D341Med (cell line): ENCODE data around the gene GLT6D1.
A peak's percentile ranks its signal among the peaks of the same experiment; 100 is the strongest.

Experiments
- DNase-seq: peaks from one replicate; pipeline ENCODE4 v3.0.0; 2012; ENCODE audit warnings: low spot score

GLT6D1 gene

DNA sequence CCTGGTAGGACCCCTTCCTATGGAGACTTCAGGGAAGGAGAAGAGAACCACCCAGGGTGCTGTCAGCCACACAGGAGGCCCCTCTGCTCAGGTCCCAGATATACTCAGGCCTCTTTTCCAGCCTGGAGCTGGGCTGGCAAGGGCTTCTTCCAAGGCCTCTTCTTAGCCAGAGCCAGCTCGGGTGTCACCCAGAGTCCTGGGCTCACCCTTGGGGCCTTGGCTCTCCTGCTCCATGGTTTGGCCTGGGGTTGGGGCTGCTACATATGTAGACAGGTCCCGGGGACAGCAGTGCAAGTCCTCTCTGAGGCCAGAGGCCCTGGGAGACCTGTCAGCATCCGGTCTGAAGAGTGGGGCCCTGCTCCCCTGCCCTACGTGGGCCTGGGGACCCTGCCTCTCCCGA is 55.0 kb downstream of the GLT6D1 start:
- DNase-seq: no peak

GRCh38 chr9:135583688-135584011 is 55.7 kb downstream of the GLT6D1 start:
- DNase-seq: no peak

GRCh38 chr9:135582966-135583687 is 56.2 kb downstream of the GLT6D1 start:
- peak; percentile 33 for DNase-seq

GRCh38 chr9:135582541-135582940 is 56.8 kb downstream of the GLT6D1 start:
- DNase-seq: no peak

GRCh38 chr9:135581636-135582426 is 57.5 kb downstream of the GLT6D1 start:
- DNase-seq: no peak

DNA sequence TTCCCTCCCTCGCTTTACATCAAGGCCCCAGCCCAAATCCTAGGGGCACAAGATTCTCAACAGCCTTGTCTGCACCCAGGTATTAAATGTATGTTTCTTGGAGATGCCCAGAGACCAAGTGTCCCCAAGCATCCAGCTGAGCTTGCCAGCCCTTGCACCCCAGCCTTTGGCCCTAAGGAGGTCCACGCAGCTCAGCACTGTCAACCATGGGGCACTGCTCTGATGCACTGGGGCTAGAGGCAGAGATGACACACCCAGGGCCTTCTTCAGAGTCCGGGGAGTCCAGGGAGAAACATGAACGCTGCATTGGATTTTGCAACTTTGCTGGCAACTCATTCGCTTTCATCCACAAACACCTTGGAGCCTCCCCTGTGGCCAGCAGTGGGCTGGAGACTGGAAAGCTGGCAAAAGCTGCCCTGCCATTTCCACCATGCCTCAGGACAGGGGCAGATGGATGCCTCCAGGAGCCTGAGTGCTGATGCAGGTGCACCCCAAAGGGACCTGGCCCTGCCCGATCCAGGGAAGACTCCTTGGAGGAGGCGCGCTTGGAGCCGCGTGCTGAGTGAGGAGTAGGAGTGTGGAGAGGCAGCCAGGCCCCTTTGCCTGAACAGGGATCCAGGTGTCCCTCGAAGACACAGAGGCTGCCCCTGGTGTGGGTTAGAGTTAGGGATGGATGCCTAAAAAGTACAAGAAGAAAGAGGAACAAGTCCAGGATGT is 58.5 kb downstream of the GLT6D1 start:
- DNase-seq: no peak

GRCh38 chr9:135579889-135580660 is 59.3 kb downstream of the GLT6D1 start:
- no peak for DNase-seq

DNA sequence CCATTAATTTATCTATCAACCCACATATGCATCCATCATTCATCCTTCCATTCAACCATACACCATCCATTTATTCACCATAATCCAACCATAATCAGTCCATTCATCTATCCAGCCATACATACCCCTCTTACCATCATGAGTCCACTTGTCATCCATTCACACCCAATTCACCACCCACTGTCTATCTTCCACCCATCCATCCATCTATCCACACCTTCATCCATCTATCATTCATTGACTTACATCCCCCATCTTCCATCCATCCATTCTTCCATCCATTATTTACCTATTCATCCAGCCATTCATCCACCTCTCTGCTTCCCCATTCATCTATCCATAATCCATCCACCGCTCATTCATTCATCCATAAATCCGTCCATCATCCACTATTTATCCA is 60.0 kb downstream of the GLT6D1 start:
- DNase-seq: no peak

GRCh38 chr9:135577256-135577655 is 62.1 kb downstream of the GLT6D1 start:
- no peak for DNase-seq

DNA sequence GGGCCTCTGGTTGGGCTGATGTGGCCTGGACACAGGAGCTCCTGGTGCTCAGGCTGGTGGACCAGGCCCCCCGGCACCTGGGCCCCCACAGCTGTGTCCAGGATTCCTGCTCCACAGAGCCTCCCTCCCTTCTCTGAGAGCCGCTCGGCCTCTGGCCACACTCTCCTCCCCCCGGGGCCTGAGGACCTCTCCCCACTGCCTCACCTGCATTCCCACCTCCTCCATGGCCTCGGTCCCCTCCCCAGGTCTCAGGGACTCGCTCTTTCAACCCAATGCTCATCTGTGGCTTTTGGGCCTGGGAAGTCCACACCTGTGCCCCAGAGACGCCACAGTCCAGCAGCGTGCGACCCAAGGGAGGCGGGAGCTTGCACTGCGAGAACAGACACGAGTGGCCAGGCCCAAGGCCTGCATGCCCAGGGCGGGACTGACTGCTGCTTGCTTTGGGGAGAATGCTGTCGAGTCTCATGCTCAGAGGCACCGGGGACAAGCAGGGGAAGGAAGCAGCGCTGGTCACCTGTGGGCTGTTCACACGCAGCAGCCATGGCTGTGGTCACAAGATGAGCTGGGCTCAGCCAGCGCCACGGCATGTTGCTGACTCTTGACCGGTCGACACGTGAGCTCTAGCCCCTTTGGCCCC is 63.2 kb downstream of the GLT6D1 start:
- DNase-seq: no peak

DNA sequence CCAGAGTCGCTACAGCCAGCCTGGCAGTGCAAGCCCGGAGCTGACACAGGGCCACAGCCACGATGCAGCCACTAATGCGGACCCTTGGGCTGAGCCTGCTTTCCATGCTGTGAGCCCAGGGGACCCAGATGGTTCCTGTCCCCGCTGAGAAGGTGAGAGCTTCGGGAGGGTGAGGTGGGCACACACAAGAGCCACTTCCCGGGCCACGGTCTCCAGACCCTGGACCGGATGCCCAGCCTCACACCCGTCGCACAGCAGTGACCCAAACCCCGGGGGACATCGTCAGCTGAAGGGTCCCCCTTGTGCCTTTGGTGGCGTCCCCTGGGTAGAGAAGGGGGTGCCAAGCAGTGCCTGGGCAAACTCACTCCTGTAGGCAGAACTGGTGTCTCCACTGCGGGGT is 64.4 kb downstream of the GLT6D1 start:
- DNase-seq: no peak

DNA sequence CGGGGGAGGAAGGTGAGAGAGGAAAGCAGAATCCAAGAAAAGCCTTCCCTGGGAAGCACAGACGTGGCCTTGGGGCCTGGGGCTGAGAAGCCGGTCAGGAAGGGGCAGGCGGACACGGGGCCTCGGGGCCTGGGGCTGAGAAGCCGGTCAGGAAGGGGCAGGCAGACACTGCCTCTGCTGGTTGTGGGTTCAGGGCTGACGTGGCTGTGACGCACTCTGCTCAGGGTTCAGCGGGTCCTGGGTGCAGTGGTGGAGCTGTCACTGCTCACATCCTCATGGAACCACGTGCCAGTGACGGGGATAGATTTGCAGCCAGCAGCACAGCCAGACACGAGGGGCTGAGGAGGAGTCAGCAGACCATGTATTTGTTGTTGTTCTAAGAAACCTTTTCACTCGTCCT is 65.0 kb downstream of the GLT6D1 start:
- no peak for DNase-seq
